NCI-H2196 (cell line): ENCODE results near the gene ZRSR2.
"Not testable (repeated sequence)": the region's sequence is repeated elsewhere in the genome, so short reads cannot be mapped to it uniquely, and the experiment has no call there.

ENCODE experiments used
- DNase-seq: peaks from one replicate; lab custom pipeline; 2025; ENCODE audit not compliant: unreplicated experiment; lab: John Stamatoyannopoulos, UW

The ZRSR2 gene

GRCh38 chrX:15789979-15790768 is at the start of gene ZRSR2:
ZRSR2 (plus strand) TSS chrX:15790484; CDS start chrX:15790496, 12 bp downstream.
- peak; percentile 67 for DNase-seq

- DNase-seq, result no peak
Measured at GRCh38 chrX:15744181-15744867, 46.0 kb upstream of the ZRSR2 start.

- DNase-seq, result no peak
Measured at GRCh38 chrX:15745179-15745578, 45.1 kb upstream of the ZRSR2 start.

- DNase-seq, result not testable (repeated sequence)
Measured at GRCh38 chrX:15746651-15747050, 43.6 kb upstream of the ZRSR2 start.

- DNase-seq, result no peak
Measured at GRCh38 chrX:15747626-15748173, 42.6 kb upstream of the ZRSR2 start.

GRCh38 chrX:15748841-15749240 is 41.4 kb upstream of the ZRSR2 start:
- no peak for DNase-seq

GRCh38 chrX:15749642-15750610 is 40.4 kb upstream of the ZRSR2 start:
- no peak for DNase-seq

GRCh38 chrX:15750611-15751154 is 39.6 kb upstream of the ZRSR2 start:
- DNase-seq, result no peak

GRCh38 chrX:15751155-15751819 is 39.0 kb upstream of the ZRSR2 start:
- no peak for DNase-seq

- no peak for DNase-seq
Measured at GRCh38 chrX:15755091-15755490, 35.2 kb upstream of the ZRSR2 start.

- DNase-seq, result no peak
Measured at GRCh38 chrX:15758140-15758539, 32.1 kb upstream of the ZRSR2 start.

GRCh38 chrX:15759886-15760285 is 30.4 kb upstream of the ZRSR2 start:
- DNase-seq, result not testable (repeated sequence)

- DNase-seq, result peak; percentile 1
Measured at GRCh38 chrX:15761564-15762191, 28.6 kb upstream of the ZRSR2 start.

- DNase-seq, result no peak
Measured at GRCh38 chrX:15769300-15769954, 20.9 kb upstream of the ZRSR2 start.

GRCh38 chrX:15781961-15782699 is 8.2 kb upstream of the ZRSR2 start:
- no peak for DNase-seq

- DNase-seq, result no peak
Measured at GRCh38 chrX:15785176-15785750, 5.0 kb upstream of the ZRSR2 start.

GRCh38 chrX:15786915-15787314 is 3.4 kb upstream of the ZRSR2 start:
- DNase-seq, result no peak

GRCh38 chrX:15790769-15791290 is 546 bp downstream of the ZRSR2 start:
- DNase-seq, result no peak
